HEK293 (cell line): ENCODE measurements around the gene CIAPIN1.

Experiments used
- YY1 ChIP-seq: fragments of 450-650 bp; formaldehyde crosslinking; IDR thresholded peaks from 2 replicates; pipeline ENCODE4 v1.5.1; 2018; ENCODE audit warnings: missing biosample characterization, missing genetic modification characterization
- ZNF121 ChIP-seq: fragments of 450-650 bp; formaldehyde crosslinking; IDR thresholded peaks from 2 replicates; pipeline ENCODE4 v1.5.1; 2016; ENCODE audit warnings: missing biosample characterization, missing genetic modification characterization
- ZNF214 ChIP-seq: fragments of 450-650 bp; formaldehyde crosslinking; IDR thresholded peaks from 2 replicates; pipeline ENCODE4 v1.5.1; 2017; ENCODE audit warnings: missing biosample characterization, mild to moderate bottlenecking, missing genetic modification characterization, borderline replicate concordance
- ZNF248 ChIP-seq: fragments of 450-650 bp; formaldehyde crosslinking; IDR thresholded peaks from 2 replicates; pipeline ENCODE4 v1.5.1; 2017; ENCODE audit warnings: missing biosample characterization, missing genetic modification characterization
- ZNF274 ChIP-seq, 2 experiments: fragments of 200-500 bp in 1 of 2; fragments of 450-650 bp in 1 of 2; sonication (Bioruptor generic) in 1 of 2; formaldehyde crosslinking in 1 of 2; IDR thresholded peaks; 2 replicates each; pipeline versions ENCODE4 v1.5.1 to v1.6.1; 2014 to 2016; ENCODE audit warnings: borderline replicate concordance in 1 of 2, inconsistent platforms in 1 of 2, low read length in 1 of 2, missing biosample characterization in 1 of 2, missing genetic modification characterization in 1 of 2
- ZNF366 ChIP-seq: fragments of 450-650 bp; formaldehyde crosslinking; conservative IDR thresholded peaks from 2 replicates; pipeline ENCODE4 v1.5.1; 2016; ENCODE audit warnings: missing biosample characterization, missing genetic modification characterization
- ZNF433 ChIP-seq: fragments of 450-650 bp; formaldehyde crosslinking; IDR thresholded peaks from 2 replicates; pipeline ENCODE4 v1.5.1; 2016; ENCODE audit warnings: missing biosample characterization, missing genetic modification characterization, low read depth
- ZNF501 ChIP-seq: fragments of 450-650 bp; formaldehyde crosslinking; IDR thresholded peaks from 2 replicates; pipeline ENCODE4 v1.5.1; 2016; ENCODE audit warnings: missing biosample characterization, missing genetic modification characterization
- ZNF514 ChIP-seq: fragments of 450-650 bp; formaldehyde crosslinking; IDR thresholded peaks from 2 replicates; pipeline ENCODE4 v1.5.1; 2016; ENCODE audit warnings: missing biosample characterization, missing genetic modification characterization
- ZNF544 ChIP-seq: fragments of 450-650 bp; formaldehyde crosslinking; IDR thresholded peaks from 2 replicates; pipeline ENCODE4 v1.5.0; 2017; ENCODE audit warnings: missing biosample characterization, missing genetic modification characterization
- ZNF610 ChIP-seq: fragments of 450-650 bp; formaldehyde crosslinking; IDR thresholded peaks from 2 replicates; pipeline ENCODE4 v1.5.1; 2016; ENCODE audit warnings: missing biosample characterization, missing genetic modification characterization, borderline replicate concordance
- ZNF707 ChIP-seq: fragments of 450-650 bp; formaldehyde crosslinking; IDR thresholded peaks from 2 replicates; pipeline ENCODE4 v1.5.1; 2016; ENCODE audit warnings: missing biosample characterization, missing genetic modification characterization
- TF ChIP-seq, protein P1 (sequence below): fragments of 450-650 bp; formaldehyde crosslinking; IDR thresholded peaks from 2 replicates; pipeline ENCODE4 v1.5.1; 2016; ENCODE audit warnings: missing biosample characterization, missing genetic modification characterization
- TF ChIP-seq, protein P2 (sequence below): fragments of 450-650 bp; formaldehyde crosslinking; IDR thresholded peaks from 2 replicates; pipeline ENCODE4 v1.5.1; 2016; ENCODE audit warnings: missing biosample characterization, missing genetic modification characterization

- no peak for TF ChIP-seq YY1 (tag by site-specific recombination)
- TF ChIP-seq, protein P1, sequence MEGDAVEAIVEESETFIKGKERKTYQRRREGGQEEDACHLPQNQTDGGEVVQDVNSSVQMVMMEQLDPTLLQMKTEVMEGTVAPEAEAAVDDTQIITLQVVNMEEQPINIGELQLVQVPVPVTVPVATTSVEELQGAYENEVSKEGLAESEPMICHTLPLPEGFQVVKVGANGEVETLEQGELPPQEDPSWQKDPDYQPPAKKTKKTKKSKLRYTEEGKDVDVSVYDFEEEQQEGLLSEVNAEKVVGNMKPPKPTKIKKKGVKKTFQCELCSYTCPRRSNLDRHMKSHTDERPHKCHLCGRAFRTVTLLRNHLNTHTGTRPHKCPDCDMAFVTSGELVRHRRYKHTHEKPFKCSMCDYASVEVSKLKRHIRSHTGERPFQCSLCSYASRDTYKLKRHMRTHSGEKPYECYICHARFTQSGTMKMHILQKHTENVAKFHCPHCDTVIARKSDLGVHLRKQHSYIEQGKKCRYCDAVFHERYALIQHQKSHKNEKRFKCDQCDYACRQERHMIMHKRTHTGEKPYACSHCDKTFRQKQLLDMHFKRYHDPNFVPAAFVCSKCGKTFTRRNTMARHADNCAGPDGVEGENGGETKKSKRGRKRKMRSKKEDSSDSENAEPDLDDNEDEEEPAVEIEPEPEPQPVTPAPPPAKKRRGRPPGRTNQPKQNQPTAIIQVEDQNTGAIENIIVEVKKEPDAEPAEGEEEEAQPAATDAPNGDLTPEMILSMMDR (tag by site-specific recombination) = no peak
- no peak for TF ChIP-seq ZNF214 (tag by site-specific recombination)
- TF ChIP-seq ZNF501 (tag by site-specific recombination) = no peak
- no peak for TF ChIP-seq ZNF544 (tag by site-specific recombination)
- no peak for TF ChIP-seq ZNF274 (IDR thresholded peaks at IDR 0.05; ENCODE audit: low read length)
- TF ChIP-seq ZNF274 (tag by site-specific recombination; IDR thresholded peaks at IDR 0.05; ENCODE audit: borderline replicate concordance) = no peak
- TF ChIP-seq, protein P2, sequence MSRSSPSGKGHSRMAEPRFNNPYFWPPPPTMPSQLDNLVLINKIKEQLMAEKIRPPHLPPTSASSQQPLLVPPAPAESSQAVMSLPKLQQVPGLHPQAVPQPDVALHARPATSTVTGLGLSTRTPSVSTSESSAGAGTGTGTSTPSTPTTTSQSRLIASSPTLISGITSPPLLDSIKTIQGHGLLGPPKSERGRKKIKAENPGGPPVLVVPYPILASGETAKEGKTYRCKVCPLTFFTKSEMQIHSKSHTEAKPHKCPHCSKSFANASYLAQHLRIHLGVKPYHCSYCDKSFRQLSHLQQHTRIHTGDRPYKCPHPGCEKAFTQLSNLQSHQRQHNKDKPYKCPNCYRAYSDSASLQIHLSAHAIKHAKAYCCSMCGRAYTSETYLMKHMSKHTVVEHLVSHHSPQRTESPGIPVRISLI (tag by site-specific recombination) = no peak
- TF ChIP-seq ZNF707 (tag by site-specific recombination) = no peak
- TF ChIP-seq ZNF248 (tag by site-specific recombination) = no peak
- no peak for TF ChIP-seq ZNF433
- no peak for TF ChIP-seq ZNF366 (tag by site-specific recombination)
- no peak for TF ChIP-seq ZNF514 (tag by site-specific recombination)
- TF ChIP-seq ZNF610 (tag by site-specific recombination) = no peak
- TF ChIP-seq ZNF121 = no peak
Observed at GRCh38 chr16:57411362-57411976, 35.7 kb downstream of the CIAPIN1 start.
